ENCODE measurements around the gene CCDC106.

The CCDC106 gene

GRCh38 chr19:55652311-55653128 is 4.5 kb downstream of the CCDC106 start:
- DNase-seq, result no peak

- DNase-seq, result peak; percentile 100
These were observed 5.8 kb downstream of the CCDC106 start for GRCh38 chr19:55653651-55654322.

- peak; percentile 99 for DNase-seq
These were observed 6.4 kb downstream of the CCDC106 start for GRCh38 chr19:55654323-55654867.

- DNase-seq, result peak; percentile 98
These were observed 7.0 kb downstream of the CCDC106 start, which contains the start of gene U2AF2 for GRCh38 chr19:55654868-55655647. Gene U2AF2 (plus strand): TSS chr19:55655035. CDS start chr19:55655105, 70 bp downstream.

- no peak for DNase-seq
These were observed 7.6 kb downstream of the CCDC106 start for GRCh38 chr19:55655648-55656040.

- no peak for DNase-seq
These were observed 8.5 kb downstream of the CCDC106 start for GRCh38 chr19:55656552-55656951.

- DNase-seq, result no peak
These were observed 9.2 kb downstream of the CCDC106 start for GRCh38 chr19:55656988-55657747.

- no peak for DNase-seq
These were observed 10.9 kb downstream of the CCDC106 start for GRCh38 chr19:55658846-55659459.

GRCh38 chr19:55659822-55660221 is 11.8 kb downstream of the CCDC106 start:
- DNase-seq, result no peak

- no peak for DNase-seq
These were observed 12.4 kb downstream of the CCDC106 start for GRCh38 chr19:55660404-55660803.

- no peak for DNase-seq
These were observed 13.0 kb downstream of the CCDC106 start for GRCh38 chr19:55660991-55661390.

GRCh38 chr19:55661826-55662225 is 13.8 kb downstream of the CCDC106 start:
- no peak for DNase-seq

- no peak for DNase-seq
These were observed 16.0 kb downstream of the CCDC106 start for GRCh38 chr19:55663846-55664536.

- no peak for DNase-seq
These were observed 18.5 kb downstream of the CCDC106 start for GRCh38 chr19:55666343-55667005.

- DNase-seq, result no peak
These were observed 19.0 kb downstream of the CCDC106 start for GRCh38 chr19:55667006-55667381.

- DNase-seq, result no peak
These were observed 19.5 kb downstream of the CCDC106 start for GRCh38 chr19:55667511-55667910.

GRCh38 chr19:55667958-55668357 is 19.9 kb downstream of the CCDC106 start:
- no peak for DNase-seq

- DNase-seq, result no peak
These were observed 20.8 kb downstream of the CCDC106 start for GRCh38 chr19:55668603-55669348.

- DNase-seq, result no peak
These were observed 21.6 kb downstream of the CCDC106 start for GRCh38 chr19:55669418-55670279.

Data from effector CD8-positive, alpha-beta T cell (primary cell).